Bronchial epithelial cell (primary cell): ENCODE measurements around the gene UNC5B. TPM values are rescaled to one million over a fixed set of nuclear protein-coding genes. Genes with fewer than 3 reads are reported as not detected.

Experiments
- DNase-seq: peaks from one replicate; pipeline ENCODE4 v3.0.0-alpha.2; 2010; ENCODE audit warnings: low read depth
- FAIRE-seq: peaks from 2 replicates; lab custom pipeline; 2011; peaks lifted over from hg19 to GRCh38; lab: Jason Lieb, UNC
- H3K27me3 ChIP-seq: 2 replicates; pipeline ENCODE4 v1.5.1; 2011; ENCODE audit warnings: low read length; ENCODE audit not compliant: control insufficient read depth, insufficient read depth
- H3K36me3 ChIP-seq: 2 replicates; pipeline ENCODE4 v1.5.1; 2011; ENCODE audit warnings: low read length; ENCODE audit not compliant: control insufficient read depth, insufficient read depth
- H3K4me3 ChIP-seq: 2 replicates; pipeline ENCODE4 v1.5.1; 2011; ENCODE audit warnings: mild to moderate bottlenecking, low read depth, low read length, control low read depth
- CTCF ChIP-seq: IDR thresholded peaks from 2 replicates; pipeline ENCODE4 v1.5.1; 2011; ENCODE audit warnings: mild to moderate bottlenecking, moderate library complexity, low read length, control low read depth, inconsistent platforms; ENCODE audit not compliant: insufficient read depth, severe bottlenecking
- total RNA-seq: library from RNA; depleted of rRNA; stranded (reverse); fragments of >200 nt; gene quantifications from 2 replicates; pipeline ENCODE4 v1.2.1, GENCODE V29; 2014

The UNC5B gene
- total RNA-seq, 1 donor from 2014 or later = 36.6 TPM

GRCh38 chr10:71255550-71255807 lies 43.1 kb downstream of the UNC5B start:
- no peak overlapping the region for H3K4me3 ChIP-seq
- DNase-seq = no peak
- peaks cover 4% of the 10 kb centered on the region for H3K36me3 ChIP-seq
- no peak for TF ChIP-seq CTCF
- H3K27me3 ChIP-seq = no peaks in the 10 kb centered on the region
- no peak for FAIRE-seq

- H3K27me3 ChIP-seq = no peaks in the 10 kb centered on the region
- DNase-seq = peak; percentile 72
- H3K36me3 ChIP-seq = peaks cover 4% of the 10 kb centered on the region
- no peak overlapping the region for H3K4me3 ChIP-seq
- peak; percentile 94 for FAIRE-seq
- TF ChIP-seq CTCF = no peak
Measured at GRCh38 chr10:71255808-71256660, 43.7 kb downstream of the UNC5B start.

- no peak for DNase-seq
- no peak for FAIRE-seq
- H3K27me3 ChIP-seq = no peaks in the 10 kb centered on the region
- peaks cover 4% of the 10 kb centered on the region for H3K36me3 ChIP-seq
- no peak overlapping the region for H3K4me3 ChIP-seq
- TF ChIP-seq CTCF = no peak
Measured at GRCh38 chr10:71256661-71257318, 44.4 kb downstream of the UNC5B start.

GRCh38 chr10:71257319-71257997 lies 45.1 kb downstream of the UNC5B start:
- Histone ChIP-seq H3K36me3 (peaks cover 4% of the 10 kb centered on the region), H3K27me3 (no peaks in the 10 kb centered on the region), H3K4me3 (no peak overlapping the region)
- no peak for TF ChIP-seq CTCF
- DNase-seq (no peak), FAIRE-seq (peak; percentile 64)

- Histone ChIP-seq H3K4me3 (no peak overlapping the region), H3K27me3 (no peaks in the 10 kb centered on the region), H3K36me3 (peaks cover 4% of the 10 kb centered on the region)
- no peak for DNase-seq
- no peak for TF ChIP-seq CTCF
- no peak for FAIRE-seq
Measured at GRCh38 chr10:71258046-71258445, 45.7 kb downstream of the UNC5B start.
